ENCODE results near the gene SCN1A.
A peak's percentile ranks its signal among the peaks of the same experiment; 100 is the strongest.

The SCN1A gene

DNA sequence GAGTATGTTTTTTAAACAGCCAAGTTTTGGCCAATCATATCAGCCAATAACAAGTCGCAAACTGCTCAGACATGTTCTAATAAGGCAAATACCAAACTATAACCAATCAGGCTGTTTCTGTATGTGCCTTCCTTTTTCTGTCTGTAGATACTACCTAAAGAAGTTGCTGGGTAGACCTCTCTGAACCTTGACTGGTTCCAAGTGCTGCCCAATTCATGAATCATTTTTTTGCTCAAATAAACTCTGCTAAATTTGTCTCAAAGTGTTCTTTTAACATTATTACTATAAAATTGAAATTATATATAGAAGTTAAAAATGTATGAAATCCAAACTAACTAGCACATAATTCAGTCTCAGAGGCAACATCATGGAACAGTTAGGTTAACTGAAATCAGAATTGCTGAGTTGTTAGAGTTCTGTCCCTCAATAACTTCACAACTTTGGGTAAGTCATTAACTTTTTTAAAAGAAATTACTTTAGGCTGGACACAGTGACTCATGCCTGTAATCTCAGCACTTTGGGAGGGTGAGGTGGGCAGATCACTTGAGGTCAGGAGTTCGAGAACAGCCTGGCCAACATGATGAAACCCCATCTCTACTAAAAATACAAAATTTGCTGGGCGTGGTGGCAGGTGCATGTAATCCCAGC, 169.4 kb downstream of the SCN1A start:
- no peak overlapping the region for H3K4me2 ChIP-seq (ENCODE audit: insufficient read depth, low read length)
- H4K20me1 ChIP-seq (ENCODE audit: insufficient read depth, low read length): no peaks in the 10 kb centered on the region
- no peak overlapping the region for H3K9ac ChIP-seq (ENCODE audit: low read depth, low read length)
- H3K79me2 ChIP-seq (ENCODE audit: insufficient read depth, low read length): peaks cover under 1% of the 10 kb centered on the region; the same call in 1 of the 2 replicates
- H3K4me1 ChIP-seq (ENCODE audit: insufficient read depth, low read length): peaks cover 13% of the 10 kb centered on the region
- DNase-seq (no peak), ATAC-seq (ENCODE audit: insufficient read depth, low read depth) (no peak)
- no peaks in the 10 kb centered on the region for H3K9me3 ChIP-seq (ENCODE audit: insufficient read depth, low read length, severe bottlenecking)
- H3K36me3 ChIP-seq (ENCODE audit: insufficient read depth, low read length): no peaks in the 10 kb centered on the region
- TF ChIP-seq, protein P1, sequence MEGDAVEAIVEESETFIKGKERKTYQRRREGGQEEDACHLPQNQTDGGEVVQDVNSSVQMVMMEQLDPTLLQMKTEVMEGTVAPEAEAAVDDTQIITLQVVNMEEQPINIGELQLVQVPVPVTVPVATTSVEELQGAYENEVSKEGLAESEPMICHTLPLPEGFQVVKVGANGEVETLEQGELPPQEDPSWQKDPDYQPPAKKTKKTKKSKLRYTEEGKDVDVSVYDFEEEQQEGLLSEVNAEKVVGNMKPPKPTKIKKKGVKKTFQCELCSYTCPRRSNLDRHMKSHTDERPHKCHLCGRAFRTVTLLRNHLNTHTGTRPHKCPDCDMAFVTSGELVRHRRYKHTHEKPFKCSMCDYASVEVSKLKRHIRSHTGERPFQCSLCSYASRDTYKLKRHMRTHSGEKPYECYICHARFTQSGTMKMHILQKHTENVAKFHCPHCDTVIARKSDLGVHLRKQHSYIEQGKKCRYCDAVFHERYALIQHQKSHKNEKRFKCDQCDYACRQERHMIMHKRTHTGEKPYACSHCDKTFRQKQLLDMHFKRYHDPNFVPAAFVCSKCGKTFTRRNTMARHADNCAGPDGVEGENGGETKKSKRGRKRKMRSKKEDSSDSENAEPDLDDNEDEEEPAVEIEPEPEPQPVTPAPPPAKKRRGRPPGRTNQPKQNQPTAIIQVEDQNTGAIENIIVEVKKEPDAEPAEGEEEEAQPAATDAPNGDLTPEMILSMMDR (IDR thresholded peaks at IDR 0.05; ENCODE audit: borderline replicate concordance, extremely low read depth, low read length, poor library complexity, severe bottlenecking): no peak
- no peak for TF ChIP-seq EZH2 (IDR thresholded peaks at IDR 0.05; ENCODE audit: borderline replicate concordance, low read depth, low read length, severe bottlenecking)
- no peak overlapping the region for H2AFZ ChIP-seq (ENCODE audit: low read depth, low read length)
- no peaks in the 10 kb centered on the region for H3K27me3 ChIP-seq (ENCODE audit: insufficient read depth, low read length, poor library complexity)
- H3K4me3 ChIP-seq (ENCODE audit: low read depth in 1 of 2, low read length in 2 of 2): no peak overlapping the region
- H3K27ac ChIP-seq (ENCODE audit: low read length): no peak overlapping the region

DNA sequence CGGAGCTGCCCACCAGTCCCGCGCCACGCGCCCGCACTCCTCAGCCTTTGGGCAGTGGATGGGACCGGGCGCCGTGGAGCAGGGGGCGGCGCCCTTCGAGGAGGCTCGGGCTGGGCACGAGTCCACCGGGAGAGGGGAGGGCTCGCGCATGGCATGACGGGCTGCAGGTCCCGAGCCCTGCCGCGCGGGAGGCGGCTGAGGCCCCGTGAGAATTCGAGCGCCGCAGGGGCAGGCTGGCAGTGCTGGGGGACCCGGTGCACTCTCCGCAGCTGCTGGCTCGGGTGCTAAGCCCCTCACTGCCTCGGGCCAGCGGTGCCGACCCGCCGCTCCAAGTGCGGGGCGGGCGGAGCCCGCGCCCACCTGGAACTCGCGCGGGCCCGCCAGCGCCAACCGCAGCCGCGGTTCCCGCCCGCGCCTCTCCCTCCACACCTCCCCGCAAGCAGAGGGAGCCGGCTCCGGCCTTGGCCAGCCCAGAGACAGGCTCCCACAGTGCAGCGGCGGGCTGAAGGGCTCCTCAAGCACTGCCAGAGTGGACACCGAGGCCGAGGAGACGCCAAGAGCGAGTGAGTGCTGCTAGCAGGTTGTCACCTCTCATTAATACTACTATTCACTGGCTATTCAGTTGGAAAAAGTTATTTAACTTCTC, 170.7 kb downstream of the SCN1A start:
- no peaks in the 10 kb centered on the region for H3K36me3 ChIP-seq (ENCODE audit: insufficient read depth, low read length)
- TF ChIP-seq EZH2 (IDR thresholded peaks at IDR 0.05; ENCODE audit: borderline replicate concordance, low read depth, low read length, severe bottlenecking): no peak
- TF ChIP-seq, protein P1 (IDR thresholded peaks at IDR 0.05; ENCODE audit: borderline replicate concordance, extremely low read depth, low read length, poor library complexity, severe bottlenecking): no peak
- DNase-seq (no peak), ATAC-seq (ENCODE audit: insufficient read depth, low read depth) (no peak)
- H3K79me2 ChIP-seq (ENCODE audit: insufficient read depth, low read length): peaks cover 14% of the 10 kb centered on the region
- H4K20me1 ChIP-seq (ENCODE audit: insufficient read depth, low read length): no peaks in the 10 kb centered on the region
- no peak overlapping the region for H3K27ac ChIP-seq (ENCODE audit: low read length)
- peaks cover 21% of the 10 kb centered on the region for H3K4me1 ChIP-seq (ENCODE audit: insufficient read depth, low read length)
- no peaks in the 10 kb centered on the region for H3K27me3 ChIP-seq (ENCODE audit: insufficient read depth, low read length, poor library complexity)
- H3K9ac ChIP-seq (ENCODE audit: low read depth, low read length): no peak overlapping the region
- no peak overlapping the region for H3K4me3 ChIP-seq (ENCODE audit: low read depth in 1 of 2, low read length in 2 of 2)
- no peaks in the 10 kb centered on the region for H3K9me3 ChIP-seq (ENCODE audit: insufficient read depth, low read length, severe bottlenecking)
- H2AFZ ChIP-seq (ENCODE audit: low read depth, low read length): no peak overlapping the region
- no peak overlapping the region for H3K4me2 ChIP-seq (ENCODE audit: insufficient read depth, low read length)

DNA sequence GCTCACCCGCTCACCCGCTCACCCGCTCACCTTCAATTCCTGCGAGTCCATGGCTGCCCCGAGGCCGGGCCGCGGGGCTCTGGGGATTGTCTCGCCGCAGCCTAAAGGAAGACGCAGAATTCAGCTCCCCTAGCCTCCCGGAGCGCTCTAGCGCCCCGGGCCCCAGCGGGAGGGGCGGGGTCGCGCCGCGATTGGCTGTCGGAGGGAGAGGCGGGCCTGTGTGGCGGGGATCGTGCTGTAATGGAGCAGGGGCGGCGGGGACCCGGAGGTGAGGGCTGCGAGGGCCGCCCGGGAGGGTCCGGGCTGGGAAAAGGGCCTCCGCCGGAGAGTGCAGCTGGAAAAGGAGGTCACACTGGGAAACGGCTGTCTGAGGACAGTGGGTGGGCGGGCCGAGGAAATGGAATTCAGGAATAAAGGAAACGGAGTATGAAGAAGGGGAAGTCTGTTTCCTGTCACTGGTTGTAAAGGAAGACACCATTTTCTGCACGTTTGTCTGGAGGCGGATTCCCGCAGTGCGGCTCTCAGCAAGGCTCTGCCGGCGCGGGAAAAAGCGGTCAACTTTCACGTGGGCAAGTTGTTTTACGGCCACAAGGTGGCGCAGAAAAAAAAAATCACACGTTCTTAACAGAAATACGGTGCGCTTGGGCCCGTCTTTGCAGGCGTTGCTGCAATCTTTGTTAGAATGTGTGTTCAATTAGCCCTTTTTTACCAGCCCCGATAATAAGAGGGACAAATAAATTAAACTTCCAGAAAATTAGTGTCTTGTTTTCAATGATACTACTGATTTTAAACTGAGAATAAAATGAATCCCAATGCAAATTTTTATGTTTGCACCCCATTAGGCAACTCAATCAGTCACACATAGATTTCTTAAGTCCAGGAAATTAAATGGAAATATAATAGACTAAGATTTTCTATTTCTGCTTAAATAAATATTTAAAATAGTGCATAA, 173.9 kb downstream of the SCN1A start, which contains the start of gene TTC21B:
Gene TTC21B, minus strand, starts transcription at position 122 of the 952 bp plus-strand sequence. Its CDS starts 71 bp downstream, at position 51.
- H4K20me1 ChIP-seq (ENCODE audit: insufficient read depth, low read length): no peaks in the 10 kb centered on the region
- ATAC-seq (ENCODE audit: insufficient read depth, low read depth): peak; percentile 94
- H3K4me2 ChIP-seq (ENCODE audit: insufficient read depth, low read length): peak within 1 kb of the TSS; percentile 68
- peak; percentile 95 for DNase-seq
- H2AFZ ChIP-seq (ENCODE audit: low read depth, low read length): peak within 1 kb of the TSS; percentile 85
- peaks cover 45% of the 10 kb centered on the region for H3K79me2 ChIP-seq (ENCODE audit: insufficient read depth, low read length)
- H3K9me3 ChIP-seq (ENCODE audit: insufficient read depth, low read length, severe bottlenecking): no peaks in the 10 kb centered on the region
- H3K9ac ChIP-seq (ENCODE audit: low read depth, low read length): peak within 1 kb of the TSS; percentile 65
- peaks cover 15% of the 10 kb centered on the region; the same call in 1 of the 2 replicates for H3K36me3 ChIP-seq (ENCODE audit: insufficient read depth, low read length)
- TF ChIP-seq, protein P1 (IDR thresholded peaks at IDR 0.05; ENCODE audit: borderline replicate concordance, extremely low read depth, low read length, poor library complexity, severe bottlenecking): peak; percentile 87
- TF ChIP-seq EZH2 (IDR thresholded peaks at IDR 0.05; ENCODE audit: borderline replicate concordance, low read depth, low read length, severe bottlenecking): no peak
- peak within 1 kb of the TSS; percentile 51 to 71 for H3K4me3 ChIP-seq (ENCODE audit: low read depth in 1 of 2, low read length in 2 of 2)
- H3K27ac ChIP-seq (ENCODE audit: low read length): peak within 1 kb of the TSS; percentile 94
- no peaks in the 10 kb centered on the region for H3K27me3 ChIP-seq (ENCODE audit: insufficient read depth, low read length, poor library complexity)
- H3K4me1 ChIP-seq (ENCODE audit: insufficient read depth, low read length): peaks cover 42% of the 10 kb centered on the region
